ENCODE results near the gene COL6A1. TPM values are rescaled to one million over a fixed set of nuclear protein-coding genes. Genes with fewer than 3 reads are reported as not detected.

The COL6A1 gene
- total RNA-seq, 2 experiments from 2014 or later: 8.0 to 8.5 TPM

DNA sequence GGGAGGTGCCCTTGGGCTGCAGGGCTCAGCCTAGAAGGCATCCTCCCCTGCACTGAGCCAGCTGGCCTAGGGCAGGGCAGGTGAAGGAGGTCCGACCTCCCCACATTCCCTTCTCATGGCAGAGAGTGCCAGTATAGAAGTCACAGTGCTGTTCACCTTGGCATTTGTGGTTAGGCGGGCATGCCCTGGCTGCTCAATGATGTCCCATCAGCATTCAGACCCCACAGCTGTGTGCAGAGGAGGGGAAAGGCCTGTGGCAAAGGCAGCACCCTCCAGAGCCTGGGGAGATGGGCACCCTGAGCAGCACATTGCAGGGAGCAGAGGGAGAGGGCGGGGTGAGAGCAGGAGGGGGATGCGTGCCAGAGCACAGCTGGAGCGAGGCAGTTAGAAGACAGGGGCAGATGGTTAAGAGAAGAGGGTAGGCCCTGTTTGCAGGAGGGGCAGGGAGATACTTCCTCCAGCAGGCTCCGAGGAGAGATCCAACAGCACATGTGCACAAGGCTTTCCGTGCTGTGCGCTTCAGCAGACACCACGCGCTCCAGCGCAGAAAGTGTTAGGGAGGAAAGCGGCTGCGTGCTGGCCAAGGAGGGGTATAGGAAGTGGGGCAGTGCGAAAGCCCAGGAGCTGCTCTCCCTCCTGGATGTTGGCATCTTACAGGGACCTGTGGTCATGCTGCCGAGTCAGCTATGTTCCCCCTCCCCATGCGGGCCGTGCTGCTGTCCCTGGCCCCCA lies 43.7 kb upstream of the COL6A1 start:
- H3K27me3 Mint-ChIP-seq: no peaks in the 10 kb centered on the region
- ATAC-seq (ENCODE audit: poor library complexity): no peak
- POLR2A ChIA-PET: no interaction called here
- CTCF ChIA-PET: no interaction called here
- no peak for DNase-seq
- Histone ChIP-seq H3K4me1 (ENCODE audit: insufficient read depth, low read length) (peaks cover 4% of the 10 kb centered on the region), H3K27ac (ENCODE audit: low read depth in 1 of 2, low read length in 2 of 2) (no peak overlapping the region), H3K9me3 (ENCODE audit: control insufficient read depth in 1 of 2, insufficient read depth in 1 of 2, low read length in 2 of 2) (no peaks in the 10 kb centered on the region), H3K36me3 (ENCODE audit: insufficient read depth, low read length) (no peaks in the 10 kb centered on the region), H3K27me3 (ENCODE audit: control insufficient read depth in 1 of 2, insufficient read depth in 2 of 2, low read length in 2 of 2) (no peaks in the 10 kb centered on the region), H3K4me3 (ENCODE audit: low read length) (no peak overlapping the region)
- H3K36me3 Mint-ChIP-seq (ENCODE audit: low read depth): no peaks in the 10 kb centered on the region
- no peak overlapping the region for H3K27ac Mint-ChIP-seq
- no peak for TF ChIP-seq CTCF (IDR thresholded peaks at IDR 0.05)
- H3K4me3 Mint-ChIP-seq: no peak overlapping the region
- H3K4me1 Mint-ChIP-seq (ENCODE audit: low read depth): no peaks in the 10 kb centered on the region
- no peaks in the 10 kb centered on the region for H3K9me3 Mint-ChIP-seq
- intact Hi-C loops (cut with DNase I, micrococcal nuclease): no loop called here

GRCh38 chr21:45938453-45938755 lies 43.2 kb upstream of the COL6A1 start:
- no peak for TF ChIP-seq CTCF (IDR thresholded peaks at IDR 0.05)
- Mint-ChIP-seq H3K4me1 (ENCODE audit: low read depth) (no peaks in the 10 kb centered on the region), H3K27ac (no peak overlapping the region), H3K36me3 (ENCODE audit: low read depth) (no peaks in the 10 kb centered on the region), H3K4me3 (no peak overlapping the region), H3K27me3 (no peaks in the 10 kb centered on the region), H3K9me3 (no peaks in the 10 kb centered on the region)
- ATAC-seq (ENCODE audit: poor library complexity) (no peak), DNase-seq (no peak)
- ChIA-PET POLR2A (no interaction called here), CTCF (no interaction called here)
- Histone ChIP-seq H3K27me3 (ENCODE audit: control insufficient read depth in 1 of 2, insufficient read depth in 2 of 2, low read length in 2 of 2) (no peaks in the 10 kb centered on the region), H3K9me3 (ENCODE audit: control insufficient read depth in 1 of 2, insufficient read depth in 1 of 2, low read length in 2 of 2) (no peaks in the 10 kb centered on the region), H3K27ac (ENCODE audit: low read depth in 1 of 2, low read length in 2 of 2) (no peak overlapping the region), H3K4me3 (ENCODE audit: low read length) (no peak overlapping the region), H3K36me3 (ENCODE audit: insufficient read depth, low read length) (no peaks in the 10 kb centered on the region), H3K4me1 (ENCODE audit: insufficient read depth, low read length) (peaks cover 4% of the 10 kb centered on the region)
- intact Hi-C loops (cut with DNase I, micrococcal nuclease): no loop called here

DNA sequence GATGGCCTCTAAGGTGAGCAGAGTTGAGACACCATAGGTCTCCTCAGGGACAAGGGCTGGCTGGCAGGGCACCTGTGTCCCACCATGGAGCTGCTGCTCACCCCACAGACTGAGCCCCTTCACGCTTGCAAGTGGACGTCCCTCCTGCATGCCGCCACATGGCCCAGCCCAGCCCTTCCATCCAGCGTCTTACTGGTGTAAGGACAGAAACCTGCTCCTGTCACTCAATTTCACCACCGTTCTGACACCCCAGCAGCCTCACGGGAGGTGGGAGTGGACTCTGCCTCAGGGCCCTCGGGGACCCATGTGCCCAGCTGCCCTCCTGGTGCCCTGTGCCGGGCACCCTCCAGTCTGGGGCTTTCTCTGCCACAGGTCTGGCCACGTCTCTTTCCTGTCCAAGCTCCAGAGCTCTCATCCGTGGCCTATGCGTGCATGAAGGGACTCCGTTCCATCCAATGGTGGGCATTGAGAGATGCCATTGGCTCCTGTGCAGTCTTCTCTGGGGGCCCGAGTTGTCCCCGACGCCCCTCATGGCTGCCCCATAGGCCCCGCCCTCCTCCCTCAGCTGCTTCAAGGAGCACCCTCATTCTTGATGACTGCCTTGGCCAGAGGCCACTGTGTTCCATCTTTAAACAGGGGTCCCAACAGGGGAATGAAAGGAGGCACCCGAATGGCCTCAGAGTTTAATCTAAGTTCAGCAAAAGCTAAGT lies 42.6 kb upstream of the COL6A1 start:
- H3K27ac Mint-ChIP-seq: no peak overlapping the region
- H3K27me3 ChIP-seq (ENCODE audit: control insufficient read depth in 1 of 2, insufficient read depth in 2 of 2, low read length in 2 of 2): no peaks in the 10 kb centered on the region
- H3K4me3 Mint-ChIP-seq: no peak overlapping the region
- no peaks in the 10 kb centered on the region for H3K36me3 Mint-ChIP-seq (ENCODE audit: low read depth)
- peaks cover 1% of the 10 kb centered on the region for H3K4me1 ChIP-seq (ENCODE audit: insufficient read depth, low read length)
- H3K27ac ChIP-seq (ENCODE audit: low read depth in 1 of 2, low read length in 2 of 2): no peak overlapping the region
- intact Hi-C loops (cut with DNase I, micrococcal nuclease): no loop called here
- no peaks in the 10 kb centered on the region for H3K4me1 Mint-ChIP-seq (ENCODE audit: low read depth)
- DNase-seq (no peak), ATAC-seq (ENCODE audit: poor library complexity) (no peak)
- ChIA-PET CTCF (no interaction called here), POLR2A (no interaction called here)
- no peaks in the 10 kb centered on the region for H3K36me3 ChIP-seq (ENCODE audit: insufficient read depth, low read length)
- H3K9me3 ChIP-seq (ENCODE audit: control insufficient read depth in 1 of 2, insufficient read depth in 1 of 2, low read length in 2 of 2): no peaks in the 10 kb centered on the region
- no peak for TF ChIP-seq CTCF (IDR thresholded peaks at IDR 0.05)
- H3K9me3 Mint-ChIP-seq: no peaks in the 10 kb centered on the region
- no peaks in the 10 kb centered on the region for H3K27me3 Mint-ChIP-seq
- no peak overlapping the region for H3K4me3 ChIP-seq (ENCODE audit: low read length)

Measured in CD4-positive, alpha-beta T cell (primary cell).